ENCODE measurements around the gene ALDH6A1.

ALDH6A1 gene

DNA sequence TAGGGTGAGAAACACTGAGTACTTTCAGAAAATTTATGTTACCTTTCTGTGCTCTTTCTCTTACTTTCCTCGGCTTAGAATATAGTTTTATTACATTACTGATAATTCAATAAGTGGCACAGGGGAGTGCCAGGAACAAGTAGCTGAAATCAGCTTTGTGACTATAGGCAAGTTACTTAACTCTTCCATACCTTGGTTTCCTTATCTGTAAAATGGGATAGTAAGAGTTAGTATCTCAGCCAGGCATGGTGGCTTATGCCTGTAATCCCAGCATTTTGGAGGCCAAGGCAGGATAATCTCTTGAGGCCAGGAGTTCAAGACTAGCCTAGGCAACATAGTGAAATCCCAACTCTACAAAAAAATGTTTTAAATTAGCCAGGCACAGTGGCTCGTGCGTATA lies 49.7 kb downstream of the ALDH6A1 start:
- Histone ChIP-seq H3K36me3 (ENCODE audit: insufficient read depth, low read length) (no peaks in the 10 kb centered on the region), H3K27me3 (ENCODE audit: insufficient read depth, low read length) (no peaks in the 10 kb centered on the region), H3K9me3 (ENCODE audit: low read length) (no peaks in the 10 kb centered on the region), H3K4me3 (ENCODE audit: low read length) (no peak overlapping the region), H2AFZ (ENCODE audit: low read depth, low read length) (no peak overlapping the region), H3K4me1 (ENCODE audit: insufficient read depth, low read length) (no peaks in the 10 kb centered on the region)

DNA sequence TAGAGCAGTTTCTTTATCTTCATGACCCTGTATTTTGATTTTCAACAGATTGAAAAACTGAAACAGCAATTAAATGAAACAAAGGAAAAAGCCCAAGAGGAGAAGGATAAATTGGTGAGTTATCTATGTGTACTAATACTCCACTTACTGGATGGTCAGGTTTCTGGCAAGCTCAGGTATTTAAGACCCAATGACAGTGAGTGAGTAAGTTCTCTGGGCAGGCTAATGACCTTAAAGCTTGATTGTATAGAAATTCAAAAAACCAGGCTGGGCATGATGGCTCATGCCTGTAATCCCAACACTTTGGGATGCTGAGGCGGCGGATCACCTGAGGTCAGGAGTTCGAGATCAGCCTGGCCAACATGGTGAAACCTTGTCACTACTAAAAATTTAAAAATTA lies 55.1 kb downstream of the ALDH6A1 start:
- no peaks in the 10 kb centered on the region for H3K9me3 ChIP-seq (ENCODE audit: low read length)
- no peak overlapping the region for H2AFZ ChIP-seq (ENCODE audit: low read depth, low read length)
- no peak overlapping the region for H3K4me3 ChIP-seq (ENCODE audit: low read length)
- H3K27me3 ChIP-seq (ENCODE audit: insufficient read depth, low read length): no peaks in the 10 kb centered on the region
- no peaks in the 10 kb centered on the region for H3K36me3 ChIP-seq (ENCODE audit: insufficient read depth, low read length)
- no peaks in the 10 kb centered on the region for H3K4me1 ChIP-seq (ENCODE audit: insufficient read depth, low read length)

DNA sequence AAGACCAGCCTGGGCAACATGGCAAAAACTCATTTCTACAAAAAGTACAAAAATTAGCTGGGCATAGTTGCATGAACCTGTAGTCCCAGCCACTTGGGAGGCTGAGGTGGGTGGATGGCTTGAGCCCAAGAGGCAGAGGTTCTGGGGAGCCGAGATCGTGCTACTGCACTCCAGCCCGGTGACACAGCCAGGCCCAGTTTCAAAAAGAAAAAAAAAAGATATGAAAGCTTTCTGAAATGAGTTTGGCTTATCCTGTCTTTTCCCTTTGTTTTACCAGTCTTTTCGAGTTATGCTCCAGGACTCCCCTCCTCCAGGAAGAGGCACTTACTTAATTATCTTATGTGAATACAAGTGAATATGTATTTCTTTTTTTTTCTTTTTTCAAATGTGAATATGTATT lies 61.9 kb downstream of the ALDH6A1 start:
- H2AFZ ChIP-seq (ENCODE audit: low read depth, low read length): no peak overlapping the region
- no peak overlapping the region for H3K4me3 ChIP-seq (ENCODE audit: low read length)
- H3K27me3 ChIP-seq (ENCODE audit: insufficient read depth, low read length): no peaks in the 10 kb centered on the region
- H3K9me3 ChIP-seq (ENCODE audit: low read length): no peaks in the 10 kb centered on the region
- H3K36me3 ChIP-seq (ENCODE audit: insufficient read depth, low read length): no peaks in the 10 kb centered on the region
- peaks cover 4% of the 10 kb centered on the region for H3K4me1 ChIP-seq (ENCODE audit: insufficient read depth, low read length)

DNA sequence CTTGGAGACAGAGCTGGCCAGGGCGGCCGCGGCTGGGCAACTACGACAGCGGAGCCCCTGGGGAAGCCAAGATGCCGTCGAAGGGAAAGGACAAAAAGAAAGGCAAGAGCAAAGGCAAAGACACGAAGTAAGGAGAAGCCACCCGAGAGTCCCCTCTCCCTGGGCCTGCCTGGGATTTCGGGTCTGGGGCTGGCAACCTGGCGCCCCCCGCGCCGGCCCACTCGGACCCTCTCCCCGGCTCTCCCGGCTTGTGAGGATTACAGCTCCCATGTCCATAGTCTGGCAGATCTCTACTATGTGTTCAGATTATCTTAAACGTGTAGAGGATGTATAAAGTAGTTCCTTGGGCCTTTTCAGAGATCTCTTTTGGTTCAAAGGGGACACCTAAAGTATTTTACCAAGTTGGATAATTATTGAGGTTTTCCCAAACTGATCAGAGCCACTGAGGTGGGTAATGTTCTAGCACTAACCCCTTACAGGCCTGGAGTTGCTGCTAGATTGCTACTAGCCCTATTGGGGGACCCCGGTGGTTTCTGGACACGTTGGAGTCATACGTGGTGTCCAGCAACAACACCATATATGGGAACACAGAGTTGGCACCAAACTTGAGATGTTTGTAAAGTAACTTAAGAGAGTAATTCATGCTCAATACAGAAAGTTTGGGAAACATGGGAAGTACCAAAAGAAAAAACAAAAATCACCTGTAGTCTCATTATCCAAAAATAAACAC lies 64.7 kb downstream of the ALDH6A1 start:
- Histone ChIP-seq H2AFZ (ENCODE audit: low read depth, low read length) (peak overlapping the region; percentile 77), H3K27me3 (ENCODE audit: insufficient read depth, low read length) (no peaks in the 10 kb centered on the region), H3K9me3 (ENCODE audit: low read length) (no peaks in the 10 kb centered on the region), H3K4me1 (ENCODE audit: insufficient read depth, low read length) (peaks cover 4% of the 10 kb centered on the region), H3K4me3 (ENCODE audit: low read length) (peak overlapping the region; percentile 71), H3K36me3 (ENCODE audit: insufficient read depth, low read length) (no peaks in the 10 kb centered on the region)

DNA sequence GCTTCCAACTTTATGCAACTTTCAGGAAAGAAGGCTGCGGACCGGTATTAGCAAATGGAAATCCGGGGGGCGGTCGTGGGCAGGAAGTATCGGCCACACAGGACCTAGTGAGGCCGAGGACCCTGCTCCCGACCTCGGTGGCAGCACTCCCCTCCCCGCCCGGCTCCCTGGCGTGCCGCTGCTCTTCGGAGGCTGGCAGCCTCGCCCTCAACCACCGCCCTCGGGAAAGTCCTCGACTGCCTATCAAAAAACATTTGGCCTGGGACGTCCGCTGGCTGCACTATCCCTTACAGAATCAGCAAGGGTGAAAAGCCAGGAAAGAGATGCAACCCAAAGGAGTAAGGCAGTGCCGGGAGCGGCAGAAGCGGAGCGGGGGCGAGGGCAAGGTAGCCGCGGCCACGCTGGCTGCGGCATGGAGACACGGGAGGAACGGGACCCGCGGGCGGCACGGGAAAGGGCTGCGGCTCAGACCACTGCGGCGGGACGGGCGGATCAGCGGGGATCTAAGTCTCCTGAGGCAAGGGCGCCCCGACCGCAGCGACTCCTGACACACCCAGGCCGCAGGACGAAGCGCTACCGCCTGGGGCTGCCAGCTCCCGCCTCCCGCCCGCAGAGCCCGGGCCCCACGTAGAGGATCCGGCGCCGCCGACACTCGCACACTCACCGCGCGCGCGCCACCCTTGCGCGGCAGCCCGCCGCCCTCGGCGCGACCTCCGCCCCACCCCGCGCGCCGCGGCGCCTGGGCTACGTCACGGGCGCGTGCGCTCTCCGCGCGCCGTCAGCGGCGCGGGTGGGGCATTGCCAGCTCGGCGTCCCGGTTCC lies 65.5 kb downstream of the ALDH6A1 start, which contains the start of the genes BBOF1 and ENTPD5:
Gene BBOF1, plus strand, starts transcription at position 764 of the 822 bp plus-strand sequence. CDS start 130 bp downstream, outside the sequence.
Gene ENTPD5, minus strand, starts transcription at position 703 of the 822 bp plus-strand sequence. CDS start 31,186 bp downstream, outside the sequence.
- Histone ChIP-seq H3K4me3 (ENCODE audit: low read length) (peak within 1 kb of the TSS; percentile 71), H3K4me1 (ENCODE audit: insufficient read depth, low read length) (peaks cover 4% of the 10 kb centered on the region), H2AFZ (ENCODE audit: low read depth, low read length) (peak within 1 kb of the TSS; percentile 77), H3K9me3 (ENCODE audit: low read length) (no peaks in the 10 kb centered on the region), H3K27me3 (ENCODE audit: insufficient read depth, low read length) (no peaks in the 10 kb centered on the region), H3K36me3 (ENCODE audit: insufficient read depth, low read length) (no peaks in the 10 kb centered on the region)

DNA sequence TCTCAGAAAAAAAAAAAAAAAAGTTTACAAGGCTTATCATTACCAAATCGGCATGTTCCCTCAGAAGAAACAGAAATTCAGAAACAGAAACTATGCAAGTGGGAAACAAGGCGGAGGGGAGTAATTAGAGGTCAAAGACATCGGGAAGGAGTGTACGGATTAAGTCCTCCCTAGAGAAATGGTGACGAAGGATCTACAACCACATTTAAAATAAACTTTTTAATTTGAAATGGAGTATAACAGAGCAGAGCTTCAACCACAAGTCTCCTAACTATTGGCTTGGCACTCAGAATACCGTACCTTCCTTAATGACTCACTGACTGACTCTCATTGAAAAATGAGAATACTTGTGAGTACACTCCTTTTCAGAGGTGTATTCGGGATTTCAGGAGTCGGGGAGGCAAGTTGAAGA lies 66.1 kb downstream of the ALDH6A1 start:
- Histone ChIP-seq H3K9me3 (ENCODE audit: low read length) (no peaks in the 10 kb centered on the region), H2AFZ (ENCODE audit: low read depth, low read length) (peak overlapping the region; percentile 77), H3K4me3 (ENCODE audit: low read length) (peak overlapping the region; percentile 71), H3K36me3 (ENCODE audit: insufficient read depth, low read length) (no peaks in the 10 kb centered on the region), H3K4me1 (ENCODE audit: insufficient read depth, low read length) (peaks cover 4% of the 10 kb centered on the region), H3K27me3 (ENCODE audit: insufficient read depth, low read length) (no peaks in the 10 kb centered on the region)

DNA sequence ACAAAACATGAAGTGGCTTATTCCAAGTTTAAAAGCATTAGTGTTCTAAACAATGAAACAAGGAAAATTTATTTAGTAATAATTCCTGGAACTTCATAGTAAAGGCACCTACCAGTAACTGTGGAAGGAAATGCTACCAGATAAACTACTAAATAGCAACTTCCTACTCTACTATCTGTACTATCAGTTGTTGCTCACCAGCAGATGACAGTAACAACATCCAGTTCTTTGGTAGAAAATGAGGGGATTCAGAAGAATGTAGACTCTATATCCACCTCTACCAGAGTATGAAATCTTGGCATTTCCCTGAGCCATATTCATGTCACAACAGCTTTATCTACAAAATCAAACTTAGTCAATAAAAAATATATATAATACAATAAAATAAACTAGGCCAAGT lies 68.3 kb downstream of the ALDH6A1 start:
- Histone ChIP-seq H3K27me3 (ENCODE audit: insufficient read depth, low read length) (no peaks in the 10 kb centered on the region), H3K4me3 (ENCODE audit: low read length) (no peak overlapping the region), H3K36me3 (ENCODE audit: insufficient read depth, low read length) (peaks cover 5% of the 10 kb centered on the region), H3K9me3 (ENCODE audit: low read length) (no peaks in the 10 kb centered on the region), H3K4me1 (ENCODE audit: insufficient read depth, low read length) (peaks cover 4% of the 10 kb centered on the region), H2AFZ (ENCODE audit: low read depth, low read length) (no peak overlapping the region)

DNA sequence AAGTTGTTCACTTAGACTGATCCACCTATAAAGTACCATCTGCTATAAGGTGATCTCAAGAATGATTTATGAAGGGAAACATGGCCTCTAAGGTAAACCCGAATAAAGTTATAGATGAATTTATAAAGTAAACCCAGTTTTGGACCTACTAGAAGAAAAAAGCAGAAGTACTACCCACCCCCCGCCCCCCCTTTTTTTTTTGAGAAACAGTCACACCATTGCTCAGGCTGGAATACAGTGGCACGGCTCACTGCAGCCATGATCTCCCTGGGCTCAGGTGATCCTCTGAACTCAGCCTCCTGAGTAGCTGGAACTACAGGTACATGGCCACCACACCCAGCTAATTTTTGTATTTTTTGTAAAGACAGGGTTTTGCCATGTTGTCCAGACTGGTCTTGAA lies 69.1 kb downstream of the ALDH6A1 start:
- Histone ChIP-seq H3K4me1 (ENCODE audit: insufficient read depth, low read length) (peaks cover 4% of the 10 kb centered on the region), H3K36me3 (ENCODE audit: insufficient read depth, low read length) (peaks cover 5% of the 10 kb centered on the region), H2AFZ (ENCODE audit: low read depth, low read length) (no peak overlapping the region), H3K27me3 (ENCODE audit: insufficient read depth, low read length) (no peaks in the 10 kb centered on the region), H3K9me3 (ENCODE audit: low read length) (no peaks in the 10 kb centered on the region), H3K4me3 (ENCODE audit: low read length) (no peak overlapping the region)

DNA sequence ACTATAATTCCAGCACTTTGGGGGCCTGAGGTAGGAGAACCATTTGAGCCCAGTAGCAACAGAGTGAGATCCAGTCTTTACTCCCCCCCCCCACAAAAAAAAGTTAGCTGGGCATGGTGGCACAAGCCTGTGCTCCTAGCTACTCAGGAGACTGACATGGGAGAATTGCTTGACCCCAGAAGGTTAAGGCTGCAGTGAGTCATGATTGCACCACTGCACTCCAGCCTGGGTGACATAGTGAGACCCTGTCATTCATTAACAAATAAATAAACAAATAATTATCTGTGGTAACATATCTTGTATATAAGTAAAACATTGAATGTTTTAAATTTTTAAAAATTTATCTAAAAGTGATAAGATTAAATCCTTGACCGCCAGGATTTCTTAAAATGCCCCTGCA lies 70.0 kb downstream of the ALDH6A1 start:
- no peak overlapping the region for H2AFZ ChIP-seq (ENCODE audit: low read depth, low read length)
- H3K4me3 ChIP-seq (ENCODE audit: low read length): no peak overlapping the region
- no peaks in the 10 kb centered on the region for H3K27me3 ChIP-seq (ENCODE audit: insufficient read depth, low read length)
- peaks cover 4% of the 10 kb centered on the region for H3K4me1 ChIP-seq (ENCODE audit: insufficient read depth, low read length)
- no peaks in the 10 kb centered on the region for H3K9me3 ChIP-seq (ENCODE audit: low read length)
- peaks cover 5% of the 10 kb centered on the region for H3K36me3 ChIP-seq (ENCODE audit: insufficient read depth, low read length)

DNA sequence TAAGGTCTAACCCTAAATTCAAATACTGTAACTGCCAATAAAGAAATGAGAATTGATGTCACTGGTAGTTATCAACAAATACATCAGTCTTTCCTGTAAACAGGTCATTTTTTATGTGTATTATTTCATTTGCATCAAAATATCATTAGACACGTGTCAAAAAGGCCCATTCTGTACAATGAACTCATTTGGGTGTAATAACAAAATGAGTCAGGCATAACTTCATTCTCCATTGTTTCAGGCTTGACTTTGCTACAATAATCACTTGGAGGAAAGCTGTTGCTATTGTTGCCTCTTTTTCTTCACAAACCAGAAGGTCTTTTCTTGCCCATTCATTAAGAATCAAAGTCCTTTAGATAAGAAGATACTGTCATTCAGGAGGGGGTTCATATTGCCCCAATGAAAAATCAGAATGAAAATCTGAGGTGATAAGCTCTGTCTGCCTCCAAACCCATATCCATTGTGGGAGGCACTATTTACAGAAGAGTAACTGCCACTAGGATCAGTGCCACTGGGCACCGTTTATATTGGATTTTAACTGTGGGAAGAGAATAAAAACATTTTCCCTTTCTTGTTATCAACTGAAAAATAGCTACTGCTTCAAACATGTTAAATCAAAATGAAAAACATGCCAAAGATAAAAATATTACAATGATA lies 75.3 kb downstream of the ALDH6A1 start:
- H3K9me3 ChIP-seq (ENCODE audit: low read length): no peaks in the 10 kb centered on the region
- H3K4me1 ChIP-seq (ENCODE audit: insufficient read depth, low read length): no peaks in the 10 kb centered on the region
- no peaks in the 10 kb centered on the region for H3K27me3 ChIP-seq (ENCODE audit: insufficient read depth, low read length)
- H3K4me3 ChIP-seq (ENCODE audit: low read length): no peak overlapping the region
- peaks cover 13% of the 10 kb centered on the region for H3K36me3 ChIP-seq (ENCODE audit: insufficient read depth, low read length)
- no peak overlapping the region for H2AFZ ChIP-seq (ENCODE audit: low read depth, low read length)
